ENCODE measurements around the gene GNPAT.

Gene GNPAT

DNA sequence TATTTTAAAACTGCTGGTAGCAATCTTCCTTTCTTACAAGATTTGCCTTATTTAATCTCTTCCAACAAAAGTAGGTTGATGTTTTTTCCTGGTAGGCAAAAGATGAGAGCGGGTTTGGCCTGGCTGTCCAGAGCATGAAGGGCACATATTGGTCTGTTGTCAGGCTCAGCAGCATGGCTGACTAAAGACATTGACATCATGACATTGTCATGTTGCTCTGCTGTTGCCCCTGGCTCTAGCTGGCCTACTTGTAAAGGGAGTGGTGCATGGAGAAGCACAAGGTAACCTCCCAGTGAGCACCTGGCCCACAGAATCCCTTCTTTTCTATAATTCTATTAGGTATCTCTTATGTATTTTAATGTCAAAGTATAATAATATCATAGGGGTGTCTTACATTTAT is 23.6 kb downstream of the GNPAT start:
- CTCF ChIA-PET: no interaction called here
- DNase-seq (ENCODE audit: extremely low spot score): no peak
- TF ChIP-seq LEF1 (IDR thresholded peaks at IDR 0.05; ENCODE audit: borderline replicate concordance) (no peak), NFRKB (IDR thresholded peaks at IDR 0.05) (no peak), TARDBP (IDR thresholded peaks at IDR 0.05) (no peak), ARNT (IDR thresholded peaks at IDR 0.05) (no peak), SUZ12 (IDR thresholded peaks at IDR 0.05) (no peak), L3MBTL2 (conservative IDR thresholded peaks at IDR 0.05) (no peak), FOXK2 (IDR thresholded peaks at IDR 0.05) (no peak), SP1 (IDR thresholded peaks at IDR 0.05) (no peak), FOXM1 (IDR thresholded peaks at IDR 0.05; ENCODE audit: borderline replicate concordance) (no peak), FOXA1 (IDR thresholded peaks at IDR 0.05) (no peak), PKNOX1 (IDR thresholded peaks at IDR 0.05) (no peak), ELF4 (IDR thresholded peaks at IDR 0.05) (no peak), BHLHE40 (IDR thresholded peaks at IDR 0.05; ENCODE audit: borderline replicate concordance) (no peak)
- POLR2A ChIA-PET: no interaction called here

GRCh38 chr1:231265379-231265778 is 24.4 kb downstream of the GNPAT start:
- DNase-seq (ENCODE audit: extremely low spot score): no peak
- POLR2A ChIA-PET: no interaction called here
- TF ChIP-seq SUZ12 (IDR thresholded peaks at IDR 0.05) (no peak), ARNT (IDR thresholded peaks at IDR 0.05) (no peak), ELF4 (IDR thresholded peaks at IDR 0.05) (no peak), L3MBTL2 (conservative IDR thresholded peaks at IDR 0.05) (no peak), FOXM1 (IDR thresholded peaks at IDR 0.05; ENCODE audit: borderline replicate concordance) (no peak), FOXA1 (IDR thresholded peaks at IDR 0.05) (no peak), NFRKB (IDR thresholded peaks at IDR 0.05) (no peak), ZNF384 (IDR thresholded peaks at IDR 0.05) (no peak), HDGF (IDR thresholded peaks at IDR 0.05; ENCODE audit: borderline replicate concordance) (no peak), TARDBP (IDR thresholded peaks at IDR 0.05) (no peak), FOXK2 (IDR thresholded peaks at IDR 0.05) (no peak), SP1 (IDR thresholded peaks at IDR 0.05) (no peak)
- CTCF ChIA-PET: no interaction called here

DNA sequence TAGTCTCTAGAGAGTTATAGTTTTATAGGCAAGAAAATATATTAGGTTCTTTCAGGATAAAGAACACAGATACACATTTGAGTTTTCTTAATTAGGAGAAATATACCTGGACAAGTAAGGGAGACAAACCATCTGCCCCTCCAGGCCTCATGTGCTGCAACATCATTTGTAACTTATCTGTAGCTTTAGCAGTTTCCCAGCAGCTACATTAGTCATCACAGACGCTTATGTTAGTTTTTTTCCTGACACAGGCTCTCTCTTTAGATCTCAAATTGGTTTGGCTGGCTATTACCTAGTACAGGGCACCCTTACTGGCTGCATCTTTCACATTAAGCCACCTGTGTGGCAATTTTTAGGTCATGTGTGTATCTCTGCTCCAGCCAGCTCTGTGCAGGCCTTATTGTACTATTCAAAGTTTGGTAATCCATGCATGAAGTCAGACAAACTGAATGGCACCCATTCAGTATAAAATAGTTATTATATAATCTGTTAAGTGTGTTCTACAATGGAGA is 25.9 kb downstream of the GNPAT start:
- TF ChIP-seq TARDBP (IDR thresholded peaks at IDR 0.05) (no peak), ARNT (IDR thresholded peaks at IDR 0.05) (no peak), ZNF384 (IDR thresholded peaks at IDR 0.05) (no peak), SP1 (IDR thresholded peaks at IDR 0.05) (no peak), FOXA1 (IDR thresholded peaks at IDR 0.05) (no peak), FOXM1 (IDR thresholded peaks at IDR 0.05; ENCODE audit: borderline replicate concordance) (no peak), BHLHE40 (IDR thresholded peaks at IDR 0.05; ENCODE audit: borderline replicate concordance) (no peak), NFRKB (IDR thresholded peaks at IDR 0.05) (no peak), HDGF (IDR thresholded peaks at IDR 0.05; ENCODE audit: borderline replicate concordance) (no peak)
- ChIA-PET CTCF (interaction anchor here (1.1 kb wide), 1 partner anchor 11 kb away, joined by 3 read pairs; no protein-coding TSS in a partner anchor), POLR2A (interaction anchor here (0.8 kb wide), 1 partner anchor 69 kb away, joined by 3 read pairs; no protein-coding TSS in a partner anchor)
- no peak for DNase-seq (ENCODE audit: extremely low spot score)

- POLR2A ChIA-PET: no interaction called here
- no peak for TF ChIP-seq FOXK2 (IDR thresholded peaks at IDR 0.05)
- TF ChIP-seq L3MBTL2 (conservative IDR thresholded peaks at IDR 0.05): no peak
- no peak for TF ChIP-seq FOXA1 (IDR thresholded peaks at IDR 0.05)
- no peak for TF ChIP-seq CTBP1 (IDR thresholded peaks at IDR 0.05; ENCODE audit: borderline replicate concordance)
- TF ChIP-seq LEF1 (IDR thresholded peaks at IDR 0.05; ENCODE audit: borderline replicate concordance): no peak
- no peak for TF ChIP-seq PKNOX1 (IDR thresholded peaks at IDR 0.05)
- no peak for TF ChIP-seq FOXM1 (IDR thresholded peaks at IDR 0.05; ENCODE audit: borderline replicate concordance)
- TF ChIP-seq HDGF (IDR thresholded peaks at IDR 0.05; ENCODE audit: borderline replicate concordance): no peak
- TF ChIP-seq TARDBP (IDR thresholded peaks at IDR 0.05): no peak
- no peak for TF ChIP-seq ZNF384 (IDR thresholded peaks at IDR 0.05)
- TF ChIP-seq BHLHE40 (IDR thresholded peaks at IDR 0.05; ENCODE audit: borderline replicate concordance): no peak
- TF ChIP-seq SUZ12 (IDR thresholded peaks at IDR 0.05): no peak
- no peak for TF ChIP-seq NFRKB (IDR thresholded peaks at IDR 0.05)
- TF ChIP-seq SP1 (IDR thresholded peaks at IDR 0.05): no peak
- TF ChIP-seq ARNT (IDR thresholded peaks at IDR 0.05): no peak
- no peak for TF ChIP-seq ELF4 (IDR thresholded peaks at IDR 0.05)
- no peak for DNase-seq (ENCODE audit: extremely low spot score)
- CTCF ChIA-PET: no interaction called here
Observed at GRCh38 chr1:231272173-231272572, 31.2 kb downstream of the GNPAT start.

- no peak for DNase-seq (ENCODE audit: extremely low spot score)
- TF ChIP-seq PKNOX1 (IDR thresholded peaks at IDR 0.05) (no peak), L3MBTL2 (conservative IDR thresholded peaks at IDR 0.05) (no peak), BHLHE40 (IDR thresholded peaks at IDR 0.05; ENCODE audit: borderline replicate concordance) (no peak), ELF4 (IDR thresholded peaks at IDR 0.05) (no peak), ZNF384 (IDR thresholded peaks at IDR 0.05) (no peak), FOXA1 (IDR thresholded peaks at IDR 0.05) (no peak), TARDBP (IDR thresholded peaks at IDR 0.05) (no peak)
- POLR2A ChIA-PET: no interaction called here
- CTCF ChIA-PET: no interaction called here
Observed at GRCh38 chr1:231272880-231273279, 31.9 kb downstream of the GNPAT start.

- POLR2A ChIA-PET: interaction anchor here (0.6 kb wide), 1 partner anchor 64 kb away, joined by 3 read pairs; the partner anchor contains the start of gene SPRTN
- DNase-seq (ENCODE audit: extremely low spot score): no peak
- no peak for TF ChIP-seq L3MBTL2 (conservative IDR thresholded peaks at IDR 0.05)
- TF ChIP-seq ZNF384 (IDR thresholded peaks at IDR 0.05): no peak
- no peak for TF ChIP-seq TARDBP (IDR thresholded peaks at IDR 0.05)
- no peak for TF ChIP-seq SUZ12 (IDR thresholded peaks at IDR 0.05)
- no peak for TF ChIP-seq FOXA1 (IDR thresholded peaks at IDR 0.05)
- TF ChIP-seq LEF1 (IDR thresholded peaks at IDR 0.05; ENCODE audit: borderline replicate concordance): no peak
- TF ChIP-seq FOXM1 (IDR thresholded peaks at IDR 0.05; ENCODE audit: borderline replicate concordance): no peak
- no peak for TF ChIP-seq BHLHE40 (IDR thresholded peaks at IDR 0.05; ENCODE audit: borderline replicate concordance)
- TF ChIP-seq ELF4 (IDR thresholded peaks at IDR 0.05): no peak
- no peak for TF ChIP-seq SP1 (IDR thresholded peaks at IDR 0.05)
- TF ChIP-seq PKNOX1 (IDR thresholded peaks at IDR 0.05): no peak
- TF ChIP-seq HDGF (IDR thresholded peaks at IDR 0.05; ENCODE audit: borderline replicate concordance): no peak
- no peak for TF ChIP-seq NFRKB (IDR thresholded peaks at IDR 0.05)
- TF ChIP-seq FOXK2 (IDR thresholded peaks at IDR 0.05): no peak
- no peak for TF ChIP-seq CTBP1 (IDR thresholded peaks at IDR 0.05; ENCODE audit: borderline replicate concordance)
- TF ChIP-seq ARNT (IDR thresholded peaks at IDR 0.05): no peak
- CTCF ChIA-PET: no interaction called here
Observed at GRCh38 chr1:231274119-231274825, 33.3 kb downstream of the GNPAT start.

Measured in HEK293T (cell line).